Heart left ventricle (tissue), 16 donors: ENCODE results near the gene PTK6. TPM values are rescaled to one million over a fixed set of nuclear protein-coding genes. Genes with fewer than 3 reads are reported as not detected.
A peak's percentile ranks its signal among the peaks of the same experiment; 100 is the strongest.

ENCODE experiments used
- ATAC-seq, 4 donors: fragments of 200-7000 bp; cut with Tn5 transposase; one replicate each; pipeline ENCODE4 v1.9.1; 2020 to 2022; ENCODE audit warnings: moderate library complexity in 4 of 4, mild to moderate bottlenecking in 3 of 4, moderate number of reproducible peaks in 1 of 4
- DNase-seq, 5 donors: peaks; one replicate each; pipeline ENCODE4 v3.0.0-alpha.2; 2020
- H3K27ac ChIP-seq, 12 donors: fragments of 200-600 bp; sonication (generic) in 4 of 12; one replicate each; pipeline versions ENCODE4 v1.5.0 to v1.8.0; 2016 to 2022; ENCODE audit warnings: mild to moderate bottlenecking in 2 of 12
- H3K27me3 ChIP-seq, 9 donors: fragments of 200-600 bp; sonication (generic) in 2 of 9; one replicate each; pipeline versions ENCODE4 v1.5.1 to v1.8.0; 2016 to 2022; ENCODE audit warnings: mild to moderate bottlenecking in 3 of 9
- H3K36me3 ChIP-seq, 9 donors: fragments of 200-600 bp; sonication (generic) in 2 of 9; one replicate each; pipeline versions ENCODE4 v1.5.0 to v1.8.0; 2018 to 2022; ENCODE audit warnings: mild to moderate bottlenecking in 2 of 9
- H3K4me1 ChIP-seq, 12 donors: fragments of 200-600 bp; sonication (generic) in 4 of 12; one replicate each; pipeline versions ENCODE4 v1.5.0 to v1.8.0; 2016 to 2022; ENCODE audit warnings: mild to moderate bottlenecking in 3 of 12
- H3K4me3 ChIP-seq, 12 donors: fragments of 200-600 bp; sonication (generic) in 4 of 12; one replicate each; pipeline versions ENCODE4 v1.5.0 to v1.8.0; 2017 to 2022; ENCODE audit warnings: mild to moderate bottlenecking in 9 of 12, moderate library complexity in 4 of 12
- H3K9me3 ChIP-seq, 12 donors: fragments of 200-600 bp; sonication (generic) in 4 of 12; one replicate each; pipeline versions ENCODE4 v1.5.0 to v1.8.0; 2016 to 2022; ENCODE audit warnings: mild to moderate bottlenecking in 1 of 12
- POLR2A ChIP-seq, 2 donors: fragments of 450-650 bp; IDR thresholded peaks; one replicate each; pipeline ENCODE4 v1.6.1; 2017; ENCODE audit warnings: antibody characterized with exemption in 2 of 2, mild to moderate bottlenecking in 2 of 2, moderate library complexity in 2 of 2
- WGBS, 4 donors: extraction: QIAGEN DNeasy Blood & Tissue Kit in 2 of 4; methylation state at CpG; one replicate each; pipeline versions ENCODE4 v1.1.5 to v1.1.7; 2013 to 2018; 5-methylcytosine and 5-hydroxymethylcytosine counted together
- intact Hi-C, 10 donors: fragments of 100-400 bp; cut with DNase I; formaldehyde crosslinking; loops; one replicate each; pipeline versions ENCODE4 v1.11.1 to v1.14.2; 2022
- polyA plus RNA-seq, 2 donors: library from polyadenylated mRNA; stranded (reverse); fragments of 200-250 nt; gene quantifications; one replicate each; pipeline ENCODE4 v1.2.3, GENCODE V29; 2013
- total RNA-seq, 9 donors: library from RNA; depleted of rRNA in 2 of 9; stranded (reverse); fragments of >200 nt in 2 of 9; fragmentation: NEBNext Ultra II Directional in 3 of 9; extraction: Animal tissue kit (Norgen Biotek cat#: 25700) in 3 of 9; gene quantifications; one replicate each; pipeline versions ENCODE4 v1.1.0 to v1.2.4, GENCODE V29; 2016 to 2023
- TF ChIP-seq, protein P1 (sequence below), 12 donors: fragments of 200-600 bp; sonication (generic) in 4 of 12; IDR thresholded peaks; one replicate each; pipeline versions ENCODE4 v1.5.0 to v1.8.0; 2018 to 2022; ENCODE audit warnings: antibody characterized with exemption in 12 of 12, mild to moderate bottlenecking in 5 of 12
- donor health status: ischemic (EF 13 %, LVEDD 7.1; RV severe dilation, severe dysfunction).
- donor health status: healthy with polysubstance abuse.
- donor health status: DM: no; HTN: yes; CAD: no.
- donor health status: DM: no; HTN: no; CAD: no.
- donor health status: ischemic (EF 25% LVEDD 6.9; RV normal size, moderate dysfunction).
- donor health status: ischemic (EF 25% LVEDD 5.7; RV mildly dilated, moderate dysfunction).
- donor health status: healthy.
- donor health status: DM: yes; HTN: yes; CAD: no.
- donor health status: ischemic (EF 35%, LVEDD 5.7; RV mildly dilated, moderate dysfunction).
- donor health status: nonischemic (EF 11% LVEDD 7.7; RV severe dilation, severe dysfunction).
- donor health status: DM: yes; HTN: yes; CAD: no.
- donor health status: PGD.
- donor health status: ischemic (EF 29% LVEDD 5.4; RV normal size, mild dysfunction).
- donor health status: nonischemic (EF 23%, LVEDD 6.1; RV moderate dilation, normal function).

PTK6 gene
- total and polyA plus RNA-seq, 11 donors = 0.04 to 0.29 (median 0.12) TPM; not detected in 7

DNA sequence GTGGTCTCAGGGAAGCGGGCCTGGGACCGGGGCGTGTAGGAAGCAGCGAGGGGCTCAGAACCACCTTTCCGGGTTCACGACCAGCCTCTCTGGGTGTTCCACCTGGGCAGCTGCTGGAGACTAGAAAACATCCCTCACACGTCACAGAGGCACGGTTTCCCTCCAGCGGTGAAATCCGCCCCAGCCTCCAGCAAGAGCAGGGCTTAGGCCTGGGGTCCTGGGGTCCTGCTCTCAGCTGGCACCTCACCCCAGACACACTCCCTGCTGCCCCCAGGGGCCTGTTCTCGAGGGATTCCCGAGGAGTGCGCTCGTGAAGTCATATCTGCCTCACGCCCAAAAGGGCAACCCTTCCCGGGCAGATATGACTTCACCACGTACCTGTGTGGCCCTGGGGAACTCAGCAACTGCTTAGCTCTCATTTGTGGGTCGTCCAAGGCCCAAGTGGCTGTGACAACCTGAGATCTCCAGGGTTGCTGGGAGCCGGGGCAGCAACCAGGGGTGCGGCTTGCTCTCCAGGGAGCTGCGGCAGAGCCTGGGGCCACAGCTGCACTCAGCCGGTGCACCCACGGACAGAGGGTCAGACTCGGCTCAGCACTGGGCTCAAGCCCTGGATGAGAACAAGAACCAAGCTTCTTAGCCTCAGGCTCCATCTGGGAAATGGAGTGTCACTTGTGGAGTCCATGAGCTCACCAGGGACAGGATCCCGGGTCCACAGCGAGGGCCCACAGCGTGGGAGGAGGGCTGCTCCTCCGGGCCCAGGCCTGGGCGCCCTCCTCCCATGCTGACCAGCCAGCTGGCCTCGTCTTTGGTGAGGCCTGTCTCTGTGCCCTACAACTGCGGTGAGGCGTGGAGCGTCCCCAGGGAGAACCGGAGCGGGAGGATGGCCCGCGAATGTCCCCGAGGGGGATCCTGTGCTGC is 17.4 kb upstream of the PTK6 start:
- Histone ChIP-seq H3K4me1 (peaks cover 0 to 21% (median 8%) of the 10 kb centered on the region in 12 donors), H3K27ac (peak overlapping the region in 1 of 12 donors; percentile 57), H3K36me3 (peaks cover 0 to 14% (median 12%) of the 10 kb centered on the region in 9 donors), H3K9me3 (no peaks in the 10 kb centered on the region), H3K27me3 (peaks cover 0 to 9% (median 0%) of the 10 kb centered on the region in 9 donors), H3K4me3 (peak overlapping the region in 9 of 12 donors; percentile 55 to 68 (median 61))
- no peak for ATAC-seq
- no peak for DNase-seq
- intact Hi-C loops = no loop called here
- TF ChIP-seq POLR2A (IDR thresholded peaks at IDR 0.05) = no peak
- TF ChIP-seq, protein P1, sequence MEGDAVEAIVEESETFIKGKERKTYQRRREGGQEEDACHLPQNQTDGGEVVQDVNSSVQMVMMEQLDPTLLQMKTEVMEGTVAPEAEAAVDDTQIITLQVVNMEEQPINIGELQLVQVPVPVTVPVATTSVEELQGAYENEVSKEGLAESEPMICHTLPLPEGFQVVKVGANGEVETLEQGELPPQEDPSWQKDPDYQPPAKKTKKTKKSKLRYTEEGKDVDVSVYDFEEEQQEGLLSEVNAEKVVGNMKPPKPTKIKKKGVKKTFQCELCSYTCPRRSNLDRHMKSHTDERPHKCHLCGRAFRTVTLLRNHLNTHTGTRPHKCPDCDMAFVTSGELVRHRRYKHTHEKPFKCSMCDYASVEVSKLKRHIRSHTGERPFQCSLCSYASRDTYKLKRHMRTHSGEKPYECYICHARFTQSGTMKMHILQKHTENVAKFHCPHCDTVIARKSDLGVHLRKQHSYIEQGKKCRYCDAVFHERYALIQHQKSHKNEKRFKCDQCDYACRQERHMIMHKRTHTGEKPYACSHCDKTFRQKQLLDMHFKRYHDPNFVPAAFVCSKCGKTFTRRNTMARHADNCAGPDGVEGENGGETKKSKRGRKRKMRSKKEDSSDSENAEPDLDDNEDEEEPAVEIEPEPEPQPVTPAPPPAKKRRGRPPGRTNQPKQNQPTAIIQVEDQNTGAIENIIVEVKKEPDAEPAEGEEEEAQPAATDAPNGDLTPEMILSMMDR (IDR thresholded peaks at IDR 0.05) = no peak
- 68 to 74% (median 71%) methylated on average over 19 to 38 of the region's 38 CpGs for WGBS, 4 donors

DNA sequence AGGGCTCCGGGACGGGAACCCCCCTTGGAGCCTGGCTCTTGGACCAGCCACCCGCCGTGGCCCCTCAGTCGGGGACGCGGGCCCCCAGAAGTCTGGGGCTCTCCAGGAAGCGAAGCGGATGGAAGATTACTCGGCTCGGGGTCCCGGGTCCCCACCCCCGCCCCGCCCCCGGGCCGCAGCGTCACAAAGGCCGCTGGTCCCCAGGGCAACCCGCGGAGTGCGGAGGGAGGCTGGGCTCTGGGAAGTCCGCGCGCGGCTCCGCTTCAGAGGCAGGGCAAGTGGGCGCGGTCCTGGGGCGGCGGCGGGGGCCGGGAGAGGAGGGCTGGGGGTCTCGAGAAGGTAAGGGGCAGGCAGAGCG is 16.7 kb upstream of the PTK6 start, which contains the start of gene FNDC11:
TSS of gene FNDC11 (plus strand) at position 227 of the 358 bp plus-strand sequence. CDS start 1,505 bp downstream, outside the sequence.
- TF ChIP-seq, protein P1 (IDR thresholded peaks at IDR 0.05) = no peak
- no peak for TF ChIP-seq POLR2A (IDR thresholded peaks at IDR 0.05)
- Histone ChIP-seq H3K36me3 (peaks cover 0 to 11% (median 8%) of the 10 kb centered on the region in 9 donors), H3K4me3 (peak within 1 kb of the TSS; percentile 32 to 68 (median 60)), H3K27ac (peak within 1 kb of the TSS in 5 of 12 donors; percentile 1 to 65 (median 49)), H3K9me3 (no peaks in the 10 kb centered on the region), H3K27me3 (peaks cover 0 to 9% (median under 1%) of the 10 kb centered on the region in 9 donors), H3K4me1 (peaks cover 0 to 21% (median 8%) of the 10 kb centered on the region in 12 donors)
- intact Hi-C loops = no loop called here
- WGBS, 4 donors = 3 to 5% (median 4%) methylated on average over 16 to 34 of the region's 34 CpGs
- ATAC-seq (peak in 3 of 4 donors; percentile 20 to 56 (median 49)), DNase-seq (peak in 3 of 5 donors; percentile 50 to 64 (median 58))

DNA sequence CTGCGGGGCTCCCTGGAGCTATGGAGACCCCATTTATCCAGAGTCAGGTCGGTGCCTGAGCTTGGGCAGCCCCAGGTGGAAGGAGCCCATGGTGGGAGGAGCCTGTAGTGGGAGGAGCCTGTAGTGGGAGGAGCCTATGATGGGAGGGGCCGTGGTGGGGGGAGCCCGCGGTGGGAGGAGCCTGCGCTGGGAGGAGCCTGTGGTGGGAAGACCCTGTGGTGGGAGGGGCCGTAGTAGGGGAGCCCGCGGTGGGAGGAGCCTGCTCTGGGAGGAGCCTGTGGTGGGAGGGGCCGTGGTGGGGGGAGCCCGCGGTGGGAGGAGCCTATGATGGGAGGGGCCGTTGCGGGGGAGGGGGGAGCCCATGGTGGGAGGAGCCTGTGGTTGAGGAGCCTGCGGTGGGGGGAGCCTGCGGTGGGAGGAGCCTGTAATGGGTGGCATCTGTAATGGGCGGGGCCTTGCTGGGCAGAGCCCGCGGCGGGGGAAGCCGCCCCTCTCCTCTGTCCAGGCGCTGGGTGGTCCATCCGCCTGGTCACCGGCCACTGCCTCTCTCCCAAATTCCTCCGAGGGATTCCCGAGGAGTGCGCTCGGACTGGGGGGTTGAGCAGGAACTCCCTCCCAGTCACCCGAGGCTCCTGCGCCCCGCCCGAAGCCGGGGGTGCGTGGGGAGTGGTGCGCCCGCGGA is 16.2 kb upstream of the PTK6 start:
- 3 to 8% (median 4%) methylated on average over 22 to 37 of the region's 37 CpGs for WGBS, 4 donors
- H3K4me3 ChIP-seq = peak overlapping the region; percentile 32 to 68 (median 60)
- peaks cover 0 to 21% (median 8%) of the 10 kb centered on the region in 12 donors for H3K4me1 ChIP-seq
- intact Hi-C loops = no loop called here
- ATAC-seq (peak; percentile 72 to 82 (median 80)), DNase-seq (peak; percentile 78 to 92 (median 84))
- TF ChIP-seq, protein P1 (IDR thresholded peaks at IDR 0.05) = no peak
- TF ChIP-seq POLR2A (IDR thresholded peaks at IDR 0.05) = peak in 1 of 2 donors; percentile 30
- H3K27ac ChIP-seq = peak overlapping the region in 5 of 12 donors; percentile 1 to 65 (median 49)
- H3K9me3 ChIP-seq = no peaks in the 10 kb centered on the region
- H3K27me3 ChIP-seq = peaks cover 0 to 12% (median 3%) of the 10 kb centered on the region in 9 donors
- H3K36me3 ChIP-seq = peaks cover 0 to 5% (median 3%) of the 10 kb centered on the region in 9 donors
